ENCODE results near the gene GNB1L.

- no peak for TF ChIP-seq YY1 (IDR thresholded peaks at IDR 0.05; ENCODE audit: insufficient read depth, insufficient read length)
- TF ChIP-seq SUZ12 (IDR thresholded peaks at IDR 0.05; ENCODE audit: extremely low read depth, insufficient read depth, insufficient read length): no peak
- TF ChIP-seq ZNF274 (IDR thresholded peaks at IDR 0.05; ENCODE audit: low read depth, low read length): no peak
Measured at GRCh38 chr22:19801340-19802000, 53.2 kb downstream of the GNB1L start.

Data from NT2/D1 (cell line).